Breast epithelium (tissue), 4 donors: ENCODE measurements around the gene C2CD5. TPM values are rescaled to one million over a fixed set of nuclear protein-coding genes. Genes with fewer than 3 reads are reported as not detected.
A peak's percentile ranks its signal among the peaks of the same experiment; 100 is the strongest.
"Not testable (repeated sequence)": the region's sequence is repeated elsewhere in the genome, so short reads cannot be mapped to it uniquely, and the experiment has no call there.

Source experiments
- DNase-seq, 2 donors: peaks; one replicate each; pipeline ENCODE4 v3.0.0-alpha.2; 2019; ENCODE audit warnings: low spot score in 2 of 2
- H3K27ac ChIP-seq, 2 donors: fragments of 200-600 bp; sonication (generic) in 1 of 2; one replicate each; pipeline ENCODE4 v1.5.1; 2016 to 2019; ENCODE audit warnings: mild to moderate bottlenecking in 1 of 2
- H3K27me3 ChIP-seq, 2 donors: fragments of 200-600 bp; sonication (generic) in 1 of 2; one replicate each; pipeline versions ENCODE4 v1.5.1 to v1.6.0; 2017 to 2019; ENCODE audit warnings: control low read depth in 1 of 2, mild to moderate bottlenecking in 1 of 2
- H3K36me3 ChIP-seq: fragments of 200-600 bp; one replicate; pipeline ENCODE4 v1.5.1; 2019
- H3K4me1 ChIP-seq, 2 donors: fragments of 200-600 bp; sonication (generic); one replicate each; pipeline ENCODE4 v1.5.1; 2016 to 2019; ENCODE audit warnings: control low read depth in 1 of 2
- H3K4me3 ChIP-seq, 3 donors: fragments of 200-600 bp; sonication (generic); 1 replicate in 2 of 3; 2 replicates in 1 of 3; pipeline ENCODE4 v1.5.1; 2016 to 2019; ENCODE audit warnings: mild to moderate bottlenecking in 3 of 3, moderate library complexity in 2 of 3
- H3K9me3 ChIP-seq, 2 donors: fragments of 200-600 bp; sonication (generic) in 1 of 2; one replicate each; pipeline ENCODE4 v1.5.1; 2016 to 2019; ENCODE audit warnings: control low read depth in 1 of 2
- CTCF ChIP-seq, 3 donors: fragments of 450-650 bp; IDR thresholded peaks; one replicate each; pipeline ENCODE4 v1.5.1; 2016 to 2017; ENCODE audit warnings: antibody characterized with exemption in 3 of 3, mild to moderate bottlenecking in 3 of 3, moderate library complexity in 3 of 3
- POLR2A ChIP-seq: fragments of 450-650 bp; IDR thresholded peaks from one replicate; pipeline ENCODE4 v1.6.1; 2016; ENCODE audit warnings: antibody characterized with exemption, mild to moderate bottlenecking, moderate library complexity
- POLR2AphosphoS5 ChIP-seq, 3 donors: sonication (generic); formaldehyde crosslinking; IDR thresholded peaks; one replicate each; pipeline ENCODE4 v1.6.1; 2017; ENCODE audit warnings: antibody characterized with exemption in 3 of 3
- intact Hi-C: fragments of 100-400 bp; cut with DNase I; formaldehyde crosslinking; loops from one replicate; pipeline ENCODE4 v1.15.1; 2023; ENCODE audit warnings: low total_unique reads
- total RNA-seq, 3 donors: library from RNA; depleted of rRNA; stranded (reverse); fragments of >200 nt; gene quantifications; one replicate each; pipeline ENCODE4 v1.1.0, GENCODE V29; 2016

The C2CD5 gene
- total RNA-seq, 3 donors from 2014 or later: 33.4 to 60.6 (median 40.2) TPM

- no peaks in the 10 kb centered on the region for H3K36me3 ChIP-seq
- no peaks in the 10 kb centered on the region for H3K9me3 ChIP-seq
- H3K27ac ChIP-seq: no peak overlapping the region
- H3K4me3 ChIP-seq: no peak overlapping the region
- H3K27me3 ChIP-seq: no peaks in the 10 kb centered on the region
- H3K4me1 ChIP-seq: no peaks in the 10 kb centered on the region
- intact Hi-C loops: no loop called here
- no peak for DNase-seq
- TF ChIP-seq CTCF (IDR thresholded peaks at IDR 0.05): no peak
These were observed 18.0 kb upstream of the C2CD5 start for GRCh38 chr12:22562036-22563028.

- DNase-seq, H3K27ac ChIP-seq, H3K36me3 ChIP-seq, H3K27me3 ChIP-seq, H3K4me1 ChIP-seq, intact Hi-C loops, H3K4me3 ChIP-seq: not testable (repeated sequence)
- H3K9me3 ChIP-seq: peaks cover 4 to 18% of the 10 kb centered on the region in 2 donors
These were observed 10.4 kb upstream of the C2CD5 start for GRCh38 chr12:22554750-22555149.

- DNase-seq: no peak
- no peak overlapping the region for H3K27ac ChIP-seq
- peaks cover 4 to 18% of the 10 kb centered on the region in 2 donors for H3K9me3 ChIP-seq
- no peaks in the 10 kb centered on the region for H3K4me1 ChIP-seq
- TF ChIP-seq CTCF (IDR thresholded peaks at IDR 0.05) (no peak), POLR2A (no peak), POLR2AphosphoS5 (IDR thresholded peaks at IDR 0.05) (no peak)
- H3K27me3 ChIP-seq: no peaks in the 10 kb centered on the region
- no peak overlapping the region for H3K4me3 ChIP-seq
- no peaks in the 10 kb centered on the region for H3K36me3 ChIP-seq
- intact Hi-C loops: no loop called here
These were observed 7.3 kb upstream of the C2CD5 start for GRCh38 chr12:22551624-22552023.

GRCh38 chr12:22545255-22545654 lies 913 bp upstream of the C2CD5 start:
- H3K4me3 ChIP-seq: no peak overlapping the region
- intact Hi-C loops: no loop called here
- DNase-seq: no peak
- H3K36me3 ChIP-seq: no peaks in the 10 kb centered on the region
- no peaks in the 10 kb centered on the region for H3K27me3 ChIP-seq
- no peak for TF ChIP-seq CTCF (IDR thresholded peaks at IDR 0.05)
- no peak for TF ChIP-seq POLR2AphosphoS5 (IDR thresholded peaks at IDR 0.05)
- no peak for TF ChIP-seq POLR2A
- peaks cover 0 to 13% of the 10 kb centered on the region in 2 donors for H3K4me1 ChIP-seq
- H3K9me3 ChIP-seq: no peaks in the 10 kb centered on the region
- no peak overlapping the region for H3K27ac ChIP-seq

GRCh38 chr12:22543246-22544037 lies 900 bp downstream of the C2CD5 start:
- DNase-seq: peak; percentile 26 to 64
- intact Hi-C loops: no loop called here
- no peaks in the 10 kb centered on the region for H3K36me3 ChIP-seq
- H3K27ac ChIP-seq: peak overlapping the region; percentile 96
- H3K9me3 ChIP-seq: no peaks in the 10 kb centered on the region
- H3K4me3 ChIP-seq: peak overlapping the region; percentile 73 to 92 (median 88)
- H3K4me1 ChIP-seq: peaks cover 0 to 13% of the 10 kb centered on the region in 2 donors
- H3K27me3 ChIP-seq: no peaks in the 10 kb centered on the region
- TF ChIP-seq POLR2A (no peak), CTCF (IDR thresholded peaks at IDR 0.05) (no peak), POLR2AphosphoS5 (IDR thresholded peaks at IDR 0.05) (peak in 1 of 3 donors; percentile 15)
